Osteoblast (primary cell): ENCODE results near the gene S100A16. TPM values are rescaled to one million over a fixed set of nuclear protein-coding genes. Genes with fewer than 3 reads are reported as not detected.

Experiments used
- DNase-seq: peaks from one replicate; pipeline ENCODE4 v3.0.0; 2011; ENCODE audit warnings: low spot score, mixed read lengths; ENCODE audit not compliant: insufficient read length; ENCODE audit errors: missing footprints
- H2AFZ ChIP-seq: 2 replicates; pipeline ENCODE4 v1.6.0; 2011; ENCODE audit warnings: mild to moderate bottlenecking, low read length
- H3K27ac ChIP-seq: 2 replicates; pipeline ENCODE4 v1.5.1; 2011; ENCODE audit warnings: mild to moderate bottlenecking, low read depth, low read length, moderate library complexity
- H3K27me3 ChIP-seq: 2 replicates; pipeline ENCODE4 v1.6.0; 2012; ENCODE audit warnings: mild to moderate bottlenecking, control low read depth, inconsistent platforms, low read length, moderate library complexity; ENCODE audit not compliant: insufficient read depth
- H3K36me3 ChIP-seq: 2 replicates; pipeline ENCODE4 v1.5.1; 2011; ENCODE audit warnings: mild to moderate bottlenecking, low read length, control low read depth, moderate library complexity; ENCODE audit not compliant: insufficient read depth
- H3K4me1 ChIP-seq: 2 replicates; pipeline ENCODE4 v1.5.1; 2011; ENCODE audit warnings: mild to moderate bottlenecking, low read length, control low read depth, moderate library complexity; ENCODE audit not compliant: insufficient read depth
- H3K4me2 ChIP-seq: 2 replicates; pipeline ENCODE4 v1.6.0; 2011; ENCODE audit warnings: mild to moderate bottlenecking, low read length; ENCODE audit not compliant: insufficient read depth
- H3K4me3 ChIP-seq: fragments of 200-600 bp; sonication (generic); 3 replicates; pipeline ENCODE4 v1.5.1; 2012; ENCODE audit warnings: mild to moderate bottlenecking, low read length, inconsistent platforms; ENCODE audit not compliant: insufficient read depth
- H3K79me2 ChIP-seq: 2 replicates; pipeline ENCODE4 v1.6.0; 2012; ENCODE audit warnings: mild to moderate bottlenecking, low read length, control low read depth, inconsistent platforms; ENCODE audit not compliant: insufficient read depth
- H3K9me3 ChIP-seq: 2 replicates; pipeline ENCODE4 v1.5.1; 2011; ENCODE audit warnings: low read depth, low read length, control low read depth
- H4K20me1 ChIP-seq: 2 replicates; pipeline ENCODE4 v1.6.0; 2012; ENCODE audit warnings: mild to moderate bottlenecking, low read length, control low read depth; ENCODE audit not compliant: insufficient read depth
- total RNA-seq: library from RNA; depleted of rRNA; stranded (reverse); fragments of >200 nt; gene quantifications from 2 replicates; pipeline ENCODE4 v1.2.3, GENCODE V29; 2012
- TF ChIP-seq, protein P1 (sequence below): IDR thresholded peaks from 2 replicates; pipeline ENCODE4 v1.5.1; 2011; ENCODE audit warnings: mild to moderate bottlenecking, low read depth, low read length, moderate library complexity; ENCODE audit errors: extremely low read depth

S100A16 gene
- total RNA-seq, 1 donor, result 190 TPM

- peak overlapping the region; percentile 43 for H2AFZ ChIP-seq
- peaks cover 46% of the 10 kb centered on the region for H3K4me1 ChIP-seq
- peak overlapping the region; percentile 78 for H3K27ac ChIP-seq
- peaks cover 20% of the 10 kb centered on the region for H4K20me1 ChIP-seq
- no peaks in the 10 kb centered on the region for H3K9me3 ChIP-seq
- H3K36me3 ChIP-seq, result peaks cover 7% of the 10 kb centered on the region
- H3K4me2 ChIP-seq, result peak overlapping the region; percentile 91
- TF ChIP-seq, protein P1, sequence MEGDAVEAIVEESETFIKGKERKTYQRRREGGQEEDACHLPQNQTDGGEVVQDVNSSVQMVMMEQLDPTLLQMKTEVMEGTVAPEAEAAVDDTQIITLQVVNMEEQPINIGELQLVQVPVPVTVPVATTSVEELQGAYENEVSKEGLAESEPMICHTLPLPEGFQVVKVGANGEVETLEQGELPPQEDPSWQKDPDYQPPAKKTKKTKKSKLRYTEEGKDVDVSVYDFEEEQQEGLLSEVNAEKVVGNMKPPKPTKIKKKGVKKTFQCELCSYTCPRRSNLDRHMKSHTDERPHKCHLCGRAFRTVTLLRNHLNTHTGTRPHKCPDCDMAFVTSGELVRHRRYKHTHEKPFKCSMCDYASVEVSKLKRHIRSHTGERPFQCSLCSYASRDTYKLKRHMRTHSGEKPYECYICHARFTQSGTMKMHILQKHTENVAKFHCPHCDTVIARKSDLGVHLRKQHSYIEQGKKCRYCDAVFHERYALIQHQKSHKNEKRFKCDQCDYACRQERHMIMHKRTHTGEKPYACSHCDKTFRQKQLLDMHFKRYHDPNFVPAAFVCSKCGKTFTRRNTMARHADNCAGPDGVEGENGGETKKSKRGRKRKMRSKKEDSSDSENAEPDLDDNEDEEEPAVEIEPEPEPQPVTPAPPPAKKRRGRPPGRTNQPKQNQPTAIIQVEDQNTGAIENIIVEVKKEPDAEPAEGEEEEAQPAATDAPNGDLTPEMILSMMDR, result no peak
- H3K4me3 ChIP-seq, result peak overlapping the region; percentile 88
- no peak for DNase-seq
- no peaks in the 10 kb centered on the region for H3K27me3 ChIP-seq
- peaks cover 60% of the 10 kb centered on the region for H3K79me2 ChIP-seq
These were observed 704 bp downstream of the S100A16 start for GRCh38 chr1:153612111-153612754.

GRCh38 chr1:153611356-153611755 lies 1.6 kb downstream of the S100A16 start:
- no peak for DNase-seq
- H2AFZ ChIP-seq, result no peak overlapping the region
- H3K4me3 ChIP-seq, result peak overlapping the region; percentile 88
- H4K20me1 ChIP-seq, result peaks cover 24% of the 10 kb centered on the region
- H3K27ac ChIP-seq, result peak overlapping the region; percentile 78
- H3K4me2 ChIP-seq, result peak overlapping the region; percentile 91
- no peaks in the 10 kb centered on the region for H3K9me3 ChIP-seq
- H3K36me3 ChIP-seq, result peaks cover 16% of the 10 kb centered on the region
- H3K79me2 ChIP-seq, result peaks cover 69% of the 10 kb centered on the region
- no peaks in the 10 kb centered on the region for H3K27me3 ChIP-seq
- TF ChIP-seq, protein P1, result no peak
- H3K4me1 ChIP-seq, result peaks cover 46% of the 10 kb centered on the region

DNA sequence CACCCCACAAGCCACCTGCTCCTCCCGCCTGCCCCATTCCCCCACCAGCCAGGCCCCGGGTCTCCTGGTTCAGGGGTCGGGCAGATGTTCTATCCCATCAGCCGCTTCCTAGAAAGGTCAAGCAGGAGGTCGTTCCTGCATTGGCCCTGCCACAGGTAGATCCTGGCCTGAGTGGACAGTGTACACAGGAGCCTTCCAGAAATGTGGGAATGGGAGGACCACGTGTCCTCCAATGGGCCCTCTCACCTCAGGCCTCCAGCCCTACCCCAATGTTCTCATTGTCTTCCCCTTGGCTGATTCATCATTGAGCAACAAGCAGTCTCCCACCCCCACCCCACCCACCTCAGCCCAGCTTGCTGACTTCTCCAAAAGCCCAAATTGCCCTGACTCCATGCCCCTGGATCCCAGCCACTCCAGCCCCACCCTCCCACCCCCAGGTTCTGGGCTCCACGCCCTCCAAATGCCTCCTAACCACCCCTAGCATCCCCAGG lies 2.1 kb downstream of the S100A16 start:
- H3K36me3 ChIP-seq, result peaks cover 20% of the 10 kb centered on the region
- H3K4me3 ChIP-seq, result peak overlapping the region; percentile 88
- peaks cover 46% of the 10 kb centered on the region for H3K4me1 ChIP-seq
- TF ChIP-seq, protein P1, result no peak
- H3K4me2 ChIP-seq, result peak overlapping the region; percentile 91
- peak overlapping the region; percentile 58 for H3K27ac ChIP-seq
- no peaks in the 10 kb centered on the region for H3K9me3 ChIP-seq
- H2AFZ ChIP-seq, result no peak overlapping the region
- H3K27me3 ChIP-seq, result no peaks in the 10 kb centered on the region
- peaks cover 24% of the 10 kb centered on the region for H4K20me1 ChIP-seq
- H3K79me2 ChIP-seq, result peaks cover 71% of the 10 kb centered on the region
- DNase-seq, result peak; percentile 87

GRCh38 chr1:153610334-153610733 lies 2.6 kb downstream of the S100A16 start:
- peaks cover 71% of the 10 kb centered on the region for H3K79me2 ChIP-seq
- DNase-seq, result peak; percentile 75
- TF ChIP-seq, protein P1, result no peak
- H3K27ac ChIP-seq, result peak overlapping the region; percentile 58
- no peaks in the 10 kb centered on the region for H3K27me3 ChIP-seq
- H3K4me2 ChIP-seq, result peak overlapping the region; percentile 91
- peaks cover 24% of the 10 kb centered on the region for H4K20me1 ChIP-seq
- H3K36me3 ChIP-seq, result peaks cover 23% of the 10 kb centered on the region
- H2AFZ ChIP-seq, result no peak overlapping the region
- peaks cover 46% of the 10 kb centered on the region for H3K4me1 ChIP-seq
- peak overlapping the region; percentile 88 for H3K4me3 ChIP-seq
- H3K9me3 ChIP-seq, result no peaks in the 10 kb centered on the region
